COLO668 (cell line): Measurements from ENCODE around the gene BTD.
A peak's percentile ranks its signal among the peaks of the same experiment; 100 is the strongest.
"Not testable (repeated sequence)": the region's sequence is repeated elsewhere in the genome, so short reads cannot be mapped to it uniquely, and the experiment has no call there.

Source experiments
- DNase-seq: peaks from one replicate; lab custom pipeline; 2025; ENCODE audit not compliant: unreplicated experiment; lab: John Stamatoyannopoulos, UW

Gene BTD

GRCh38 chr3:15602146-15602536, 596 bp downstream of the BTD start:
- no peak for DNase-seq

- DNase-seq = not testable (repeated sequence)
These were observed 1.3 kb downstream of the BTD start for GRCh38 chr3:15602816-15603215.

DNA sequence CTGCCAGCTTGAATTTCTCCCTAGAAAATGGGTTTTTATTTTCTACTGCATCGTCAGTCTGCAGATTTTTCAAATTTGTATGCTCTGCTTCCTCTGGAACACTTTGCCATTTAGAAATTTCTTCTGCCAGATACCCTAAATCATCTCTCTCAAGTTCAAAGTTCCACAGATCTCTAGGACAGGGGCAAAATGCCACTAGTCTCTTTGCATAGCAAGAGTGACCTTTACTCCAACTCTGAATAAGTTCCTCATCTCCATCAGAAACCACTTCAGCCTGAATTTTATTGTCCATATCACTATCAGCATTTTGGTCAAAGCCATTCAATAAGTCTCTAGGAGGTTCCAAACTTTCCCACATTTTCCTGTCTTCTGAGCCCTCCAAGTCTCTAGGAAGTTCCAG, 3.0 kb downstream of the BTD start:
- DNase-seq = not testable (repeated sequence)

DNA sequence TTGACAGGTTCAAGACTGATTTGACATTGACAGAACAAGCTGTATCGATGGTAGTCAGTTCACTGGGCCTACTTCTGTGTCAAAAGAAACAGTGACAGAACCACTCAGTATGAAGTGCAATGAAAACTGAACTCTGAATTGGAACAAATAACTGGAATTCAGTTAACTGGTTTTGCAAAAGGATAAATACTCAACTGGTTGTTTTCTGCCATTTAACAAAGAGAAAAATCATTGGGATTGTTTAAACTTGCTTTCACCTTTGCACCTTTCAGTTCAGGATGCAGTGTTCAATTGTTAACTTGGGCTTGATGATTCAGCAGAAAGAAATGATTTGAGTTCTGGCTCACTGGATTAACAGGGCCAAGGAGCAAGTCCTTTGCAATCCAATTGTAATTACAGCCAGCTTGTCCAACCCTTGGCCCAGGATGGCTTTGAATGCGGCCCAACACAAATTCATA, 4.9 kb downstream of the BTD start:
- no peak for DNase-seq

GRCh38 chr3:15610082-15610759, 8.7 kb downstream of the BTD start:
- no peak for DNase-seq

DNA sequence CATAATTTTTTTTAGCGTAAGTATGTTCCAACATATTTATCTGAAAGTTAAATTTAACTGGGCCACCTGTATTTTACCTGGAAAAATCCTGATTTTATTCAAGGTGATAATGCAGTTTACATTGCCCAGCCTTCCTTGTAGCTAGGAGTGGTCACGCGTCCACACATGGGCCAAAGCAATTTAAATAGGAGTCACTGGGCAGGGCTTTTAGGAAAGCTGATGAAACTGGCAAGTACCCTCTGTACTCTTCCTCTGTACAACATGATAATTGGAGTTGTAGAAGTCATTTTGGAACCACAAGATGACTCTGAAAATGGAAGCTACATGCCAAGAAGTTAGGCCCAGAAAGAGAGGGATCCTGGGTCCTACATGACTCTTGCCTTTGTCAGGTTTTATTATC, 9.5 kb downstream of the BTD start:
- DNase-seq = no peak

GRCh38 chr3:15612001-15612400, 10.5 kb downstream of the BTD start:
- DNase-seq = no peak

DNA sequence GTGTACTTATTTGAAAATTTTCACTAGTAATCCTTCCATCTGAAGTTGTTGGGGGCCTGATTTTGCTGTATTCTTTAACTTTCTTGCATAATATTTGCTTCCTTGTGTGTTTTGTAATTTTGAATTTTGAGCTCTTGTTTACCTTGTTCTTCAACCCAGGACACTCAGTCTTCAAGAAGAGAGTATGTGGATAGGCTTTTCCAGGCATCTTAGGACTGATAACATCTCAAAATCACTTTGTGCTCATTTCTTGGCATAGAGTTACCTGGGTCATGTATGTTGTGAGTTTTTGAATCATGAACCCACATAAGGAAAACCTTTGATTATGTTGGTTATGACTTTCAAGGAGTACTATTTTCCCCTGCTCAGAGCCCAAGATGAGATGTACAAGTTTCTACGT, 13.4 kb downstream of the BTD start:
- DNase-seq = no peak

DNA sequence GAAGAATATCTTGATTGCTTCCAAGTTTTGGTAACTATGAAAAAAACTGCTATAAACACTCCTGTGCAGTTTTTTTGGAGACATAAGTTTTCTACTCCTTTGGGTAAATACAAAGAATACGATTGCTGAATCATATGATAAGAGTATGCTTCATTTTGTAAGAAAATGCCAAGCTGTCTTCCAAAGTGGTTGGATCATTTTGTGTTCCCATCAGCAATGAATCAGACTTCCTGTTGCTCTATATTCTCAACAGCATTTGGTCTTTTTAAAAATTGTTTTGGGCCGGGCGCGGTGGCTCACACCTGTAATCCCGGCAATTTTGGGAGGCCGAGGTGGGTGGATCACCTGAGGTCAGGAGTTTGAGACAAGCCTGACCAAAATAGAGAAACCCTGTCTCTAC, 14.5 kb downstream of the BTD start:
- no peak for DNase-seq

DNA sequence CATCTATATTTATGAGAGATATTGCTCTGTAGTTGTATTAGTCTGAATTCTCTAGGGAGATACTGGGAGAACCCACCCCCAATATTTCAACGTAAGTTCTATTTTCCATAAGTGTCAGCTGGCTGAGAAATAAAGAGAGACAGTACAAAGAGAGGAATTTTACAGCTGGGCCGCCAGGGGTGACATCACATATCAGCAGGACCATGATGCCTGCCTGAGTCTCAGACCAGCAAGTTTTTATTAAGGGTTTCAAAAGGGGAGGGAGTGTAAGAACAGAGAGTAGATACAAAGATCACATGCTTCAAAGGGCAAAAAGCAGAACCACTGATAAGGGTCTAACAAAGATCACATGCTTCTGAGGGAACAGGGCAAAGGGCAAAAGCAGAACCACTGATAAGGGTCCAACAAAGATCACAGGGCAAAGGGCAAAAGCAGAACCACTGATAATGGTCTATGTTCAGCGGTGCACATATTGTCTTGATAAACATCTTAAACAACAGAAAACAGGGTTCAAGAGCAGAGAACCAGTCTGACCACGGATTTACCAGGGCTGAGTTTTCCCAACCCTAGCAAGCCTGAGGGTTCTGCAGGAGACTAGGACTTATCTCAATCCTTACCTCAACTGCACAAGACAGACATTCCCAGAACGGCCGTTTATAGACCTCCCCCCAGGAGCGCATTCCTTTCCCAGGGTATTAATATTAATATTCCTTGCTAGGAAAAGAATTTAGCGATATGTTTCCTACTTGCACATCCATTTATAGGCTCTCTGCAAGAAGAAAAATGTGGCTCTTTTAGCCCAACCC, 18.3 kb downstream of the BTD start:
- not testable (repeated sequence) for DNase-seq

- DNase-seq = no peak
These were observed 22.2 kb downstream of the BTD start for GRCh38 chr3:15623535-15624440.

- DNase-seq = no peak
These were observed 27.4 kb downstream of the BTD start for GRCh38 chr3:15628967-15629366.

- peak; percentile 4 for DNase-seq
These were observed 28.5 kb downstream of the BTD start for GRCh38 chr3:15629860-15630597.

DNA sequence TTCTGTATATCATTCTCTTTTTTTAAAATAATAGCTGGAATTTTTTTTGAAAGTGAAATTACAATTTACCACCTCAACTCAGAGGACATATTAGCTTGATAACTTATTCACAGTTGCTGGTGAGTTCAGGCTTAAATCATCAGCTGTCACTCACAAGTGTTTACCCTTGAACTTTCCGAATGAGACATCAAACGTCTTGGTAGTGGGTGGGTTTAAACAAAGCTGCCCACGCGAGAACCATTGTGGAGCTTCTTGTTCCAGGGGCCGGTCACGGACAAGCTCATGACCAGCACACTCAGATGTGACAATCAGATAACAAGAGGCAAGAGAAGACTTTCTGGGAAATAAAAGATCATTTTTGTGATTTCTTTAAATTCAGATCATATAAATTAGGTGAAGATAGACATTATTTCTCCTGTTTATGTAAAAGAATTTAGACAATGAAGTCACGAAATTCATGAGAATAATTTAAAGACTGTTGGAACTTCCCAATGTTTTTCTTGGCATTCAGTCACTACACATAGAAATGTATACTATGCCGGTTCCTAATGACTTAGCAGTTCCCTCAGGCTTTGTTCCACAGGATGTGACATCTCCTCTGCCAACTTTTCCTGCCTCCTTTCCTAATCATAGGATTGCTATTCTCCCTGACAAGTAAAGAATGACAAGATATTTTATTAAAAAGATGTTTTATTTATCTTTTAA, 29.3 kb downstream of the BTD start:
- DNase-seq = no peak

DNA sequence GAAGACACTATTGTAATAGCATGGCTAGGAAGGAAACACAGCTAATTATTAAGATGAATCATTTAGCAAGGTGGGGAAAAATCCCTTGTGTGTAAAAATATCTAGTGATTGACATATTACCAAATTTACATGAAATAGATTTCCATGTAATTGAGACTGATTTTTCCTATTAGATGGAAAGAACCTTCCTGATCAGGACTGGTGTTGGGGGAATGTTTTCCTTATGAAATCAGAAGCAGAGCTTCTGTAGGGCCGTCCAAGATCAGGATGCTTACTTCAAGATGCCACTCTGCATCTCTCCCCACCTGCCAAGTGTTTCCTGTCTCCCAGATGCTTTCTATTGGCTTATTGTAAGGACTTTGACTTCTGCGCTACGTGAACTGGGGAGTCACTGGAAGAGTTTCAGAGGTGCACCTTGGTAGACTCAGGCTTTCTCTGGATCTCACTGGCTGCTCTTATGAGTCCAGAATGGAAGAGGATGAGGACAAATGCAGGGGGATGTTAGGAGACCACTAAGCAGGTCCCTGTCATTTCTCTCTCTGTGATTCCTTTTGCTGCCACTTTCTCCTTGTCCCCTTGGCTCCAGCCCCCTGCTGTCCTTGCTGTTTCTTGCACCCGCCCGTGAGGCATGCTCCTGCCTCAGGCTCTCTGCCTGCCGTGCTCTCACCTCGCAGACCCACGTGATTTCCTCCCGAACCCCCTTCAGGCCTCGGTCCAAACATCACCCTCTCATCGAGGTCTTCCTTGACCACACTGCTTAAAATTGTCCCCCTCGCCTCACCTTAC, 30.1 kb downstream of the BTD start:
- no peak for DNase-seq

GRCh38 chr3:15632212-15632580, 30.7 kb downstream of the BTD start:
- DNase-seq = no peak

DNA sequence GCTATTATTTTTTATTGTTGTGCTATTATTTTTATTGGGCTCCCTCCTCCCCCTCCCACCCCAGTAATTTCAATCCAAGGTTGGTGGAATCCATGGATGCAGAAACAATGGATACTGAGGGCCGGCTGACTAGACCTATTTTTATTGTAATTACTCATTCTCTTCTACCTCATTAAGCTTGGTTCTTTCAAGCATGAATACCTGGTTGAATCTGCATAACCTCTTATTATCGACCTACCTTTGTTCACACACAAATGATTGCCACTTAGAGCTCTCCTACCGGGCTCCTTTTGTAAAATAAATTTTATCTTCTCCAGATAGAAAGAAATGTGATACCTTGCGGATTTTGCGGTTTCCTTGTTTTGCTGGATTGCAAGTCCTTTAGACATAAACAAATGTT, 31.6 kb downstream of the BTD start:
- DNase-seq = no peak

DNA sequence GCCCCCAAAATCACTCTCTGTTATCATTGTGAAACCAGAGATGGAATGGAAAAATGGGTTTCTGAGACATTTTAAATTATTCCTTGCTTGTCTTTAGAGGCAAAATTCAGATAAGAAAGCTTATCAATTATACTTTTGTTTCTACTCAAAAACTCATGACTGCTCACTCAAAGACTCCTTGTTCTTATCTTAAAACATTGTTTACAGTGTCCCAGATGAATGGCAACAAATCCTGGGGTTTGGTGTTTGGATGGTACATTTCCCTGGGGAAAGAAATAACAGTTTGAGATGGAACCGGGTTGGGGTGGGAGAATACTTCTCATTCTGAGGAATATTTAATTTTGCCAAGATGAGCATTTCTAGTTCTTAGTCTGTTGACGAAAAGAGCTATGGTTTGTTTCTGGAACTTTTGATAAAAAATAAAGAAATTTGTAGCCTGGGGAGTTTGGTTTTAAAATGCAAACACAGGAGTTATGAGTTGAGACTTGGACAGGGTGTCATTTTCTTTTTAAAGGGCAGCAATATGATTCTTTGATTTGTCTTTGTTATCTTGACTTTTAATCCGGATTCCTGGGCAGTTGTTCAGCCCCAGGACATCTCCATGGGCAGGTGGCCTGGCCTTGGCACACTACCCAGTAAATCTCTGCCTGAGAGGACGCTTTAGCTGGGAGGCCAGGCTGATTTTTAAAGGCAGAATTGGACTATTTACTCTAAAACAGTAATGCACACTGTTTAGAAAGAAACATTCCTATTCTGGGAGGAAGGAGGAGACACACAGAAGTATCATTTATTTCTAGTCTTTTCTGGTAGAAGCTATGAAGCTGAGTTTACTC, 32.4 kb downstream of the BTD start:
- no peak for DNase-seq

GRCh38 chr3:15634671-15635070, 33.1 kb downstream of the BTD start:
- DNase-seq = no peak
